Middle frontal gyrus (tissue), 1 donor: ENCODE measurements around the gene UMODL1.
"Not testable (repeated sequence)": the region's sequence is repeated elsewhere in the genome, so short reads cannot be mapped to it uniquely, and the experiment has no call there.

Experiments used
- DNase-seq: peaks from one replicate; pipeline ENCODE4 v3.0.0-alpha.2; 2015; ENCODE audit warnings: low spot score; ENCODE audit errors: extremely low spot score

UMODL1 gene

GRCh38 chr21:42162831-42163510, 91.9 kb downstream of the UMODL1 start:
- no peak for DNase-seq

- no peak for DNase-seq
These were observed 92.4 kb downstream of the UMODL1 start for GRCh38 chr21:42163511-42163863.

GRCh38 chr21:42164064-42164789, 93.1 kb downstream of the UMODL1 start:
- DNase-seq: no peak

DNA sequence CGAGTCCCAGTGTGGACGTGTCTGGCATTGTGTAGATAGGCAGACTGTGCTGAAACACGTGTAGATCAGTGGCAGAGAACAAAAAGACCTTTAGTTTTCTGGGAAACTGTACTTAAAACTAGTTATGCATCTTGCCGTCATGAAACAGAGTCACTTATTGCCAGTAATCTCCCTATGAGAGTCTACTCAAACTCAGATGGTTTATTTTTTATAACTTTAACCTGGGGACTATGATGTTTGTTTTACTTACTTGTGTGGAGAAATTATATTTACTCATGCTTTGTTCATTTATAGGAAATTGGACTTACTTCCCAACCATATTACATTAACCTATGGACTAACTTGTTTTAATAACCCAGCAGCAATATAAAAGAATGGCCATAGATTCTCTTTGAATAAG, 93.7 kb downstream of the UMODL1 start:
- DNase-seq: no peak

DNA sequence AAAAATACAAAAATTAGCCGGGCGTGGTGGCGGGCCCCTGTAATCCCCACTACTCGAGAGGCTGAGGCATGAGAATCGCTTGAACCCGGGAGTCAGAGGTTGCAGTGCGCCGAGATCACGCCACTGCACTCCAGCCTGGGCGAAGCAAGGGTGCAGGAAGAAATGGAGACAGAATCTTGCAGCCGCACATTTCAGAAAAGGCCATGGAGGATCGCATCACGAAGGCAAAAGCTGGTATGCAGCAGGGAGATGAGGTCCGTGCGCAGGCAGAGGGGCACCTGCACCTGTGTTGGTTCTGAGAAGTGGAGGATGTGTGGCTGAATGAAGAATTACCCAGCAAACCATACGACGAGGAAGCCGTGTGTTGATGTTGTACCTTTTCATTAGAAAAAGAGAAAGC, 94.8 kb downstream of the UMODL1 start:
- no peak for DNase-seq

DNA sequence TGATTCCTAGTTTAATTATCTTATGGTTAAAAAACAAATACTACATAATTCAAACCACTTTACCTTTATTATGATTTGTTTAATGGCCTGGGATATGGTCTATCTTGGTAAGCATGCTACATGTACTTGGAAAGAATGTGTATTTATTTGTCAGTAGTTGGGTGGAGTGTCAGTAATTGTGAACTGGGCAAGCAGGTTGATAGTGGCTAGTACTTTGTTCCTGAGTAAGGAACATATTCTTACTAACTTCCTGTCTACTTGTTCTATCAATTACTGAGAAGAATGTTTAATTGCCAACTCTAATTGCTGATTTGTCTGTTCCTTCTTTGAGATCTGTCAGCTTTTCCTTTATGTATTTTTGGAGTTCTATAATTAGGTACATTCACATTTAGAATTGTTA, 98.6 kb downstream of the UMODL1 start:
- no peak for DNase-seq

GRCh38 chr21:42171091-42172053, 100.3 kb downstream of the UMODL1 start:
- DNase-seq: peak; percentile 33

DNA sequence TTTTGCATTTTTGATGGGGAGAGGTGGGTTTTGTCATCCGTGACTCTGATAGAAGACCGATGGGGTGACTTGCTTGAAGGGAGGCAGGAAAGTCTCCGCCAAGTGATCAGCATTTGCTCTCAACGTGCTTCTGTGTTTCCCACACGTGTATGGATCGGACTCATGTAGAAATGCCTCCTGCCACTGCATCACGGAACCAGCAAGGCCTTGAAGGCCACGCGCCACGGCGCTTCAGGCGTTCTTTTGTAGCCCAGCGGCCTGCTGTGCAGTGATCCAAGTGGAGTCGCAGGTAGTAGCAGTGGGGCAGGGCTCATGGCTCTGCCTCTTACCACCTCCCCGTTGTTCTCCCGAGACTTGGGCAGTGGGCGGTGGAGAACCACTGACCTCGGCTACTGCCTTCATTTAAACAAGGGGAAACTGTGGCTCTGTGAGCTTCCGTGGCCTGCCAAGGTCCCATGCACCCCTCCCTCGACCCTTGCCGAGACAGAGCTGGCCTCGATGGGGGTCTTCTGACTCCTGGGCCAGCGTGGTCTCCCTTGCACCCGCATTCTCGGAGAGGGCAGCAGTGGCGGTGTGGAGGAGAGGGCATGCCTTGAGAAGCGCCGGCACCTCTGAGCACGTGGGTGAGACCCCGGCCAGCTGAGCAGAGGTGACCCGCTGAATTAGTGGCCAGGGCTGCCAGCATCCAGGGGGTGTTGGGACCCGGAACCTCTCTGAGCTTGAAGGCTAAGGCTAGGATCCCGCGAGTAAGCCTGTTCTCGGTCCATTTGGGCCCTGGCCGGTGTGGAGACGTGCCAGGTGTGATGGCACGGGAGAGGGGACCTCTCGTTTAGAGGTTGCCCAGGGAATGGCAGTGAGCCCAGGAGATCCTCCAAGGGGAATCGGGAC, 101.7 kb downstream of the UMODL1 start:
- no peak for DNase-seq

GRCh38 chr21:42174173-42174572, 103.1 kb downstream of the UMODL1 start:
- DNase-seq: no peak

DNA sequence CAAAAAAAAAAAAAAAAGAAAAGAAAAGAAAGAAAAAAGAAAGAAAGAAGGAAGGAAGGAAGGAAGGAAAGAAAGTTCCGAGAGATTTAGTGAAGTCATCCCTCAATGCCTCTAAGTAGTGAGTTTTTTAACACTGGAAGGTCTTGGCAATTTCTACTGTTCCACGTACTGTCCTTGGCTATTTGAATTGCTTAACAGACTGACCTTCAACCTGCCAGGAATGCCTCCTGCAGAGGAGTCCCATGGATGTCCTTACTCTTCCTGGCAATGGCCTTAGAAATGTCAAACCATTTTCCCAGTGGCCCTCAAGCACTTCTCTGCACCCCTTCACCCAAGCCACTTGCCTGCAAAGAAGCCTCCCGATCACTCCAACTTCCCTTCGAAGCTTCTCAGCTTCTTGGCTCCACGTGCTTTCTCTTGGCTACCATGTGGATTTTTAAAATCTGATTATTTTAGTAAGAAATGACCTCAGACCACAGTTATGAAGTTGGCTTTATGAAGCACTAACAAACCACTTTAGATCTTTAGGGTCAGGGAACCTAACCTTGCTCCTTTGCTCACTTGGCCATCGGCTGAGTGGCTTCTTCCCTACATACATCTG, 104.1 kb downstream of the UMODL1 start:
- DNase-seq: no peak

DNA sequence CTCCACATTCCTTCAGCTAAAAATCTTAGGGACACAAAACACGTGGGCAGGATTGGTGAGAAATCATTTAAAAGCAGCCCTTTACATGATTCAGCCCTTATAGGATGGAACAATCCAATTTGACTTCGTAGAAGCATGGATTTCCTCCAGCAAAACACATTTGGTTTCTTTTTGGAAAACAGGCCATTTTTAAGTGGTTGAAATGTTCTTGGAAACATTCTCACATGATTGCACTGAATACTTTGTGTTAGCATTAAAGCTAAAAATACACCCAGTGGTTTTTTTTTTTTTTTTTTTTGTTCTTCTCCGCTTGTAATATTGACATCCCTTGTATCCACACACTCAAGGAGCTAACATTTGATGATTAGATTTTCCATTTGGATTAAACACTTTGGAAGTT, 105.7 kb downstream of the UMODL1 start:
- no peak for DNase-seq

- DNase-seq: no peak
These were observed 108.2 kb downstream of the UMODL1 start for GRCh38 chr21:42179316-42179715.

GRCh38 chr21:42180001-42180400, 108.9 kb downstream of the UMODL1 start:
- DNase-seq: not testable (repeated sequence)

DNA sequence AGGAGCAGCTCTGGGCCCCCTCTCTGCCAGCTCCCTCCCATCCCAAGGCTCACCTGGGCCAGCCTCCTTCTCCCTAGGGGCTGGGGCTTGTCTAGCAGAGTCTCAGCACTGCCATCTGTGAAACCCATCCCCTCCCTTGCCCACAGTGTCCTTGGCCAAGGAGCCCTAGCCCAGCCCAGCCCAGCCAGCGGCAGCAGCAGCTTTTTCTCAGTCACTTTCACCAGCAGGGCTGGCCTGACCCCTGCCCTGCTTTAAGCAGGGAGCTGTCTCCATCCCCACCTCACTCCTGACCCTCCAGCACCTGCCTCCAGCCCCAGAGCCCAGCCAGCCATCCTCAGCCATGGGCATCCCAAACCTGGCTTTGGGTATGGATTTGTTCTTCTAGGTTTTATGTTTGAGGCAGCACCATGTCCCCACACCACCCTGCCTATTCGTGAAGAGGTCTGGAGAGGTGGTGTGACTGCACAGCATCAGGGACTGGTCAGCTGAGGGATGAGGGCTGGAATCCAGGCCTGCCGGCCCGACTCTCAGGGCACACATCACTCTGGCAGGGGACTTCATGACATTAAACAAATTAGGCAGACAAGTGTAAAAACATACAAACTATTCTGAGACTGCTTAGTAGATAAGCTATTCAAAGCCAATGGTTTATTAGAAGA, 111.7 kb downstream of the UMODL1 start:
- DNase-seq: no peak

- no peak for DNase-seq
These were observed 112.5 kb downstream of the UMODL1 start for GRCh38 chr21:42183374-42184266.

- DNase-seq: no peak
These were observed 115.5 kb downstream of the UMODL1 start for GRCh38 chr21:42186591-42186990.

GRCh38 chr21:42187976-42188653, 117.0 kb downstream of the UMODL1 start:
- DNase-seq: no peak

DNA sequence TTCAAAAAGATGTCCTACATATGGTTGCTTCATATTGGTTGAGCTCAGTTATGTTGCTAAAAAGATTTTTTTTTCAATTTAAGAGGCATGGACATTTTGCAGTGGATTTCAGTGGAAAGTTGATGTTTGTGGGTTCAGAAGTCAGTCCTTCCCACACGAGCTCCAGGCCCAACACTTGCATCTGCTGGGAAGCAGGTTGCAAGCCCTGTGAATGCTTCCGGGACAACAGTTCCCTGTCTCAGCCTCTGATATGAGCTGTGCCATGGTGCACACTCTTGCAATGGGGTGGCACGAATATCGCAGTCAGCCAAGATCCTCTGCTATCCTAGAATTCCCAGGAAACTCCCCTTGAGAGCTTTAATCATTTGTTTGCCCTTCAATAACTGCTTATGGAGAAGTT, 117.5 kb downstream of the UMODL1 start:
- DNase-seq: no peak
